H1 (cell line): ENCODE results near the gene CCDC141. TPM values are rescaled to one million over a fixed set of nuclear protein-coding genes. Genes with fewer than 3 reads are reported as not detected.

Source experiments
- KDM1A ChIP-seq: fragments of 200-600, 300-600 bp; sonication (generic); IDR thresholded peaks from 2 replicates; pipeline ENCODE4 v1.7.1; 2016; ENCODE audit warnings: mild to moderate bottlenecking, low read length, borderline replicate concordance
- MAX ChIP-seq: IDR thresholded peaks from 2 replicates; pipeline ENCODE4 v1.6.1; 2012; ENCODE audit warnings: inconsistent platforms
- RBBP5 ChIP-seq: IDR thresholded peaks from 2 replicates; pipeline ENCODE4 v1.7.1; 2012; ENCODE audit warnings: low read depth, mild to moderate bottlenecking, inconsistent platforms, low read length, moderate library complexity, borderline replicate concordance
- SAP30 ChIP-seq: fragments of 300-600 bp; sonication (generic); IDR thresholded peaks from 2 replicates; pipeline ENCODE4 v1.7.1; 2012; ENCODE audit warnings: low read length, moderate library complexity, mild to moderate bottlenecking, inconsistent platforms; ENCODE audit not compliant: insufficient read depth, insufficient replicate concordance
- SIX5 ChIP-seq: IDR thresholded peaks from 2 replicates; pipeline ENCODE4 v1.6.1; 2011; ENCODE audit warnings: mild to moderate bottlenecking, low read depth, low read length
- polyA plus RNA-seq, 7 experiments: library from polyadenylated mRNA; depleted of rRNA in 3 of 7; stranded (reverse) in 5 of 7; unstranded in 2 of 7; fragments of >200 nt in 5 of 7; fragments of 200-250 nt in 2 of 7; gene quantifications; 1 replicate in 5 of 7; 2 replicates in 1 of 7; 4 replicates in 1 of 7; pipeline versions ENCODE4 v1.2.1 to v1.2.3, GENCODE V29; 2011 to 2013; ENCODE audit warnings: missing spikeins in 2 of 7, mixed read lengths in 2 of 7
- total RNA-seq: library from RNA; stranded (reverse); fragmentation: NEBNext Ultra II Directional; extraction: Animal tissue kit (Norgen Biotek cat#: 25700); gene quantifications from 2 replicates; pipeline ENCODE4 v1.2.1, GENCODE V29; 2021

CCDC141 gene
- total and polyA plus RNA-seq, 2 of the 8 experiments (the other 6 are each of a cell fraction or from before 2014, with no cell fraction given): 0.56 to 21.6 TPM

GRCh38 chr2:179059026-179059700 lies 9.2 kb upstream of the CCDC141 start (continued):
- TF ChIP-seq SIX5 (no peak), SAP30 (no peak), RBBP5 (no peak), KDM1A (no peak), MAX (no peak)
- TF ChIP-seq, all 59 proteins: peak for 0
